Putamen (tissue), 1 donor: ENCODE data around the gene TBX1.

Experiments
- DNase-seq: peaks from one replicate; pipeline ENCODE4 v3.0.0-alpha.2; 2016; ENCODE audit warnings: low spot score

The TBX1 gene

GRCh38 chr22:19815093-19815822 is 54.7 kb downstream of the TBX1 start:
- no peak for DNase-seq

DNA sequence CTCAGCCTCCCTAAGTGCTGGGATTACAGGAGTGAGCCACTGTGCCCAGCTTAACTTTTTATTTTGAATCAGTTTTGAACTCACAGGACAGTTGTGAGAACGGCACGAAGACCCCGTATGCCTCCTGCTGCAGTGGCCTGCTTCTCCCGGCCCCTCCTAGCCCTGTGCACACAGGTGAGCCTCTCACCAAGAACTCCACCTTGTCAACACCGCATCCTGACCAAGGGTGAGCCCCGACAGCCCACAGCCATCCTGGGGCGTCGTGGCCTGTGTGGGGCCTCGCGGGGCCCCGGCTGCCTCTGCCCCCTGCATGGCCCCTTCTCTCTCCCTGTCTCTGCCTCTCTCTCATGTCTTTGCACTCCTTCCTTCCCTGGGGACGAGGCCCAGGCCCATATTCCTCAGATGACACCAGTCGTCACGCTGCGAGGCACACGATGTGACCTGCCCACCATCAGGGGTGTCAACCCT is 55.3 kb downstream of the TBX1 start:
- DNase-seq: no peak

DNA sequence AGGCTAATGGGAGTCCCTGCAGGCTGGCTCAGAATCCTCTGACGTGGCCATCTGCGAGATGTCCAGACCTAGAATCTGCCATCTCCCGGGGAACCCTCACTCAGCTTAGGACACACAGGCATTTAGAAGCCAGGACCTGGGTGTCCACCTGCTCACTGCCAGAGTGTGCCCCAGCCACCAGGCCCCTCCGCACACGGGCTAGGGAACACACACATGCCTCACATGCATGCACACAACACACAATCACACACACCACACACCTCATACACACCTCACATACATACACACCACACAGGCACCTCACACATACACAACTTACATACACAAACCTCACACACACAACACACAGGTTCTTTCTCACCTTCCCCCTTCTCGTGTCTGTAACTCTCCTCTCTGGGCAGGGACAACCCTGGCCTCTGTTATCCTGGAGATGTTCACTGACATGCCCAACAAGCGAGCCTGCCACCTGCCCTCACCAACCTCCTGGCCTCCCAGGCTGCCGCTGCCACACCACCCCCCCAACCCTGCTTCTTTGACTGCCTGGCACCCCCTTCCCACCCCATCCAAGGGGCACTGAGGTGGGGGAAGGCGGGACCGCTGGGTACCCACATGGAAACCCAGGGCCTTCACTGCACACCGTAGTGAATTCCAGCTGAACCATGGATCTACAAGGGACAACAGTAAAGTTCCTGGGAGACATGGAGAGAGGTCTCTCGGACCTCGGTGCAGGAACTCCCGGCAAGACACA is 56.0 kb downstream of the TBX1 start:
- no peak for DNase-seq
